Type B pancreatic cell (in vitro differentiated cells): ENCODE measurements around the gene SLC6A7. TPM values are rescaled to one million over a fixed set of nuclear protein-coding genes. Genes with fewer than 3 reads are reported as not detected.

ENCODE experiments used
- DNase-seq: peaks from one replicate; pipeline ENCODE4 v3.0.0; 2021; ENCODE audit warnings: mixed read lengths; ENCODE audit not compliant: unreplicated experiment; ENCODE audit errors: extremely low spot score
- H3K27ac Mint-ChIP-seq: 2 replicates; pipeline ENCODE4 v1.8.0; 2021; ENCODE audit warnings: mild to moderate bottlenecking, mixed read lengths
- H3K27me3 Mint-ChIP-seq: 2 replicates; pipeline ENCODE4 v1.8.0; 2021; ENCODE audit warnings: mixed read lengths
- H3K36me3 Mint-ChIP-seq: 2 replicates; pipeline ENCODE4 v1.8.0; 2021; ENCODE audit warnings: mixed read lengths
- H3K4me1 Mint-ChIP-seq: one replicate; pipeline ENCODE4 v1.8.0; 2021; ENCODE audit warnings: mixed read lengths; ENCODE audit not compliant: unreplicated experiment
- H3K4me3 Mint-ChIP-seq: 2 replicates; pipeline ENCODE4 v1.8.0; 2021; ENCODE audit warnings: mild to moderate bottlenecking, mixed read lengths
- H3K9me3 Mint-ChIP-seq: 2 replicates; pipeline ENCODE4 v1.8.0; 2021; ENCODE audit warnings: mixed read lengths
- CTCF ChIP-seq: fragments of 200-600 bp; sonication (generic); conservative IDR thresholded peaks from 2 replicates; pipeline ENCODE4 v1.5.0; 2021; ENCODE audit warnings: antibody characterized with exemption, mild to moderate bottlenecking
- total RNA-seq: library from RNA; stranded (reverse); gene quantifications from 2 replicates; pipeline ENCODE4 v1.2.1, GENCODE V29; 2021; ENCODE audit warnings: low replicate concordance

Gene SLC6A7
- total RNA-seq, 1 donor from 2014 or later: 0.10 TPM

- H3K4me3 Mint-ChIP-seq: no peak overlapping the region
- DNase-seq: no peak
- peaks cover 5% of the 10 kb centered on the region for H3K27me3 Mint-ChIP-seq
- H3K9me3 Mint-ChIP-seq: no peaks in the 10 kb centered on the region
- H3K4me1 Mint-ChIP-seq: peaks cover 19% of the 10 kb centered on the region
- H3K36me3 Mint-ChIP-seq: no peaks in the 10 kb centered on the region
- no peak overlapping the region for H3K27ac Mint-ChIP-seq
- TF ChIP-seq CTCF: no peak
These were observed 13.0 kb upstream of the SLC6A7 start for GRCh38 chr5:150176745-150177477.

DNA sequence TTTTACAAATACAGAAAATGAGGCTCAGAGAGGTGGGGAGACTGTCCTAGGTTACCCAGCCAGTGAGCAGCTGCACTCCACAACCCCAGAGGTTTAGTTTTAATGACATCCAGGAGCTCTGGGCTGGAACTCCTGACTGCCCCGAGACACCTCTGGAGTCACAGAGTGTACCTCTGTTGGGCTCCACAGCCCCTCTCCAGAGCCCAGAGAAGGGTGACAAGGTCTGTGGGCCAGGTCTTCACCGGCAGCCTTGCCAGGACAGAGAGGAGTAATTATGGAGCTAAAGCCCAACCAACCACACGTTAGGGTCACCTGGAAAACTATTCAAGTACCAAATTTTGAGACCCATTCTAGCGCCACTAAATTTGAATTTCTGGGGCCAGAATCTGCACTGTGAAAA is 12.1 kb upstream of the SLC6A7 start:
- H3K4me1 Mint-ChIP-seq: peaks cover 18% of the 10 kb centered on the region

GRCh38 chr5:150178262-150178661 is 11.6 kb upstream of the SLC6A7 start:
- H3K4me1 Mint-ChIP-seq: peaks cover 15% of the 10 kb centered on the region
- no peak for TF ChIP-seq CTCF
- H3K27me3 Mint-ChIP-seq: peaks cover 3% of the 10 kb centered on the region
- no peak overlapping the region for H3K4me3 Mint-ChIP-seq
- H3K27ac Mint-ChIP-seq: no peak overlapping the region
- no peak for DNase-seq
- H3K9me3 Mint-ChIP-seq: no peaks in the 10 kb centered on the region
- no peaks in the 10 kb centered on the region for H3K36me3 Mint-ChIP-seq

More for the DNA sequence above, 12.1 kb upstream of the SLC6A7 start:
- no peak overlapping the region for H3K4me3 Mint-ChIP-seq
- DNase-seq: no peak
- no peak for TF ChIP-seq CTCF
- no peaks in the 10 kb centered on the region for H3K36me3 Mint-ChIP-seq
- H3K27ac Mint-ChIP-seq: no peak overlapping the region
- peaks cover 3% of the 10 kb centered on the region for H3K27me3 Mint-ChIP-seq
- no peaks in the 10 kb centered on the region for H3K9me3 Mint-ChIP-seq

DNA sequence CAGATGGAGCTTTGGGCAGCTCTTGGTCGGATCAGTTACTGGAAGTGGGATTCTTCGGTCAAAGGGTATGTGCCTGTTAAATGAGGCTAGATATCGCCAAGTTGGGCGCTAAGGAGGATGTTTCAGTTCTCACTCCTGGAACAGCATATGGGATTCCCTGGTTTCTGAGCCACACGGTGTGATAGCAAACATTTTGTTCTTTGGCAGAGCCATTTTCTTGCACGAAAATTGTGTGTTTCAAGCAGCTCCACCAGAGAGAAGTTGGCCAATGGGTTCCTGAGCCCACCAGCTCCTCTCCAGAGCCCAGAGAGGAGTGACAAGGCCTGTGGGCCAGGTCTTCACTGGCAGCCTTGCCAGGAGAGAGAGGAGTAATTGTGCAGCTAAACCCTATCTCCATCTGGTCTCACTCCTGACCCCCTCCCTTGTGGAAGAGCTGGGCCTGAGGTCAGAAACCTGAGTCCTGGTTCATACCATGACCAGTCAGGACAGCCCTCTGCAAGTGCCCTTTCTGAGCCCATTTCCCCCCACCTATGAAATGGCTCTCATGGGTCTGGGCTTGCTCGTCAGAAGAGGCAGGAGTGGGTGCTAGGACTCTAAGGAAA is 10.7 kb upstream of the SLC6A7 start:
- H3K27me3 Mint-ChIP-seq: peaks cover 3% of the 10 kb centered on the region

GRCh38 chr5:150180241-150181026 is 9.4 kb upstream of the SLC6A7 start:
- Mint-ChIP-seq H3K9me3 (no peaks in the 10 kb centered on the region), H3K27ac (no peak overlapping the region), H3K4me1 (peaks cover 16% of the 10 kb centered on the region), H3K4me3 (no peak overlapping the region), H3K36me3 (no peaks in the 10 kb centered on the region), H3K27me3 (peaks cover 9% of the 10 kb centered on the region)
- no peak for DNase-seq
- no peak for TF ChIP-seq CTCF

More for the DNA sequence above, 10.7 kb upstream of the SLC6A7 start:
- H3K4me1 Mint-ChIP-seq: peaks cover 8% of the 10 kb centered on the region
- H3K9me3 Mint-ChIP-seq: no peaks in the 10 kb centered on the region
- no peaks in the 10 kb centered on the region for H3K36me3 Mint-ChIP-seq
- H3K27ac Mint-ChIP-seq: no peak overlapping the region
- no peak for TF ChIP-seq CTCF
- no peak overlapping the region for H3K4me3 Mint-ChIP-seq
- DNase-seq: no peak
